PC-9 (cell line): ENCODE measurements around the gene AAK1. TPM values are rescaled to one million over a fixed set of nuclear protein-coding genes. Genes with fewer than 3 reads are reported as not detected.

Experiments
- BruUV-seq: library from RNA; stranded (reverse); fragments of 400-500 nt; replicated peaks from 2 replicates; lab custom pipeline; 2021; lab: Mats Ljungman, UMichigan
- CTCF ChIA-PET: fragments of 300-600 bp; sonication (Branson Sonifier 250); formaldehyde crosslinking; loops from one replicate; lab custom pipeline; 2022; ENCODE audit warnings: antibody characterized with exemption; lab: Charles Lee
- POLR2A ChIA-PET: fragments of 300-600 bp; sonication (Branson Sonifier 250); formaldehyde crosslinking; loops from one replicate; lab custom pipeline; 2022; ENCODE audit warnings: antibody characterized with exemption; ENCODE audit not compliant: unreplicated experiment; lab: Charles Lee
- DNase-seq, 2 experiments: peaks; one replicate each; pipeline versions ENCODE4 v3.0.0 to v3.0.0-alpha.2; 2015 to 2022; ENCODE audit warnings: mixed read lengths in 1 of 2
- H2AFZ ChIP-seq: fragments of 200-600 bp; sonication (generic); 2 replicates; pipeline ENCODE4 v1.8.1; 2017; ENCODE audit warnings: antibody characterized with exemption
- H3F3A ChIP-seq: fragments of 200-600 bp; sonication (generic); 2 replicates; pipeline ENCODE4 v1.8.1; 2017; ENCODE audit warnings: antibody characterized with exemption, mild to moderate bottlenecking, low read depth; ENCODE audit not compliant: insufficient read depth
- H3K27ac ChIP-seq: fragments of 200-600 bp; sonication (generic); 2 replicates; pipeline ENCODE4 v1.6.1; 2016; ENCODE audit warnings: mixed run types
- H3K27me3 ChIP-seq: fragments of 200-600 bp; sonication (generic); 2 replicates; pipeline ENCODE4 v1.6.1; 2016; ENCODE audit warnings: low read depth, mixed run types; ENCODE audit not compliant: insufficient read depth
- H3K36me3 ChIP-seq: fragments of 200-600 bp; sonication (generic); 2 replicates; pipeline ENCODE4 v1.6.1; 2016; ENCODE audit warnings: low read depth, mixed run types
- H3K4me1 ChIP-seq: fragments of 200-600 bp; sonication (generic); replicated peaks from 2 replicates; pipeline ENCODE4 v1.6.1; 2016; ENCODE audit warnings: mixed run types; ENCODE audit not compliant: insufficient read depth
- H3K4me2 ChIP-seq: fragments of 200-600 bp; sonication (generic); 2 replicates; pipeline ENCODE4 v1.6.1; 2017; ENCODE audit warnings: mixed run types
- H3K4me3 ChIP-seq: fragments of 200-600 bp; sonication (generic); 2 replicates; pipeline ENCODE4 v1.6.1; 2016; ENCODE audit warnings: mixed run types
- H3K79me2 ChIP-seq: fragments of 200-600 bp; sonication (generic); 2 replicates; pipeline ENCODE4 v1.6.1; 2017; ENCODE audit warnings: low read depth, mixed run types
- H3K9me2 ChIP-seq: fragments of 200-600 bp; sonication (generic); 2 replicates; pipeline ENCODE4 v1.8.1; 2017; ENCODE audit warnings: mild to moderate bottlenecking; ENCODE audit not compliant: insufficient read depth
- H3K9me3 ChIP-seq: fragments of 200-600 bp; sonication (generic); 2 replicates; pipeline ENCODE4 v1.8.1; 2016; ENCODE audit warnings: low read depth; ENCODE audit not compliant: insufficient read depth
- H4K20me1 ChIP-seq: fragments of 200-600 bp; sonication (generic); 2 replicates; pipeline ENCODE4 v1.8.1; 2017; ENCODE audit not compliant: insufficient read depth
- EZH2 ChIP-seq: fragments of 200-600 bp; sonication (generic); IDR thresholded peaks from 2 replicates; pipeline ENCODE4 v1.8.0; 2017; ENCODE audit warnings: antibody characterized with exemption, low read depth
- intact Hi-C: fragments of 100-400 bp; cut with micrococcal nuclease; formaldehyde crosslinking; loops from one replicate; pipeline ENCODE4 v1.10.0; 2022; ENCODE audit not compliant: unreplicated experiment
- total RNA-seq: library from RNA; stranded (reverse); gene quantifications from 2 replicates; pipeline ENCODE4 v1.2.3, GENCODE V29; 2021
- TF ChIP-seq, protein P1 (sequence below): fragments of 200-600 bp; sonication (generic); conservative IDR thresholded peaks from 2 replicates; pipeline ENCODE4 v1.6.1; 2017; ENCODE audit warnings: mixed run types, antibody characterized with exemption, mild to moderate bottlenecking, moderate library complexity

Gene AAK1
- total RNA-seq, 1 experiment from 2014 or later: 66.6 TPM

DNA sequence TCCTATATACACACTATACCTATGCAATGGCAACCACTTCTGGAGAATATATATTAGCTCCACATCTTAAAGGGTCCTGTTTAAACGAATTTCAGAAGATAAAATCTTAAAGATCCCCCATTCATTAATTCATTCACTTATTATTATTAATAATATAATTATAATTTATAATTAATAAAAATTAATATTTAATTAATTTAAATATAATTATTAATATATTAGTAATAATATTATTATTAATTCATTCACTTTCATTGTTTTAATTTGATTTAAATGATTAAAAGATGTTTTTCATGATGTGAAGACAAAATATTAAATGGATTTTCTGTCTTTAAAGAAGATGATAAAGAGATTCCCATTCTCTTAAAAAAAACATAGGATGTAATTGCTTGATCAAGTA, 227.4 kb downstream of the AAK1 start:
- Histone ChIP-seq H3F3A (no peaks in the 10 kb centered on the region), H4K20me1 (no peaks in the 10 kb centered on the region), H3K36me3 (peaks cover 5% of the 10 kb centered on the region; the same call in 1 of the 2 replicates), H3K9me3 (no peaks in the 10 kb centered on the region), H3K27ac (no peak overlapping the region), H2AFZ (no peak overlapping the region), H3K4me2 (no peak overlapping the region), H3K9me2 (no peaks in the 10 kb centered on the region), H3K27me3 (no peaks in the 10 kb centered on the region), H3K4me3 (no peak overlapping the region), H3K4me1 (no peaks in the 10 kb centered on the region), H3K79me2 (no peaks in the 10 kb centered on the region)
- CTCF ChIA-PET: no interaction called here
- no TSS peak for BruUV-seq
- intact Hi-C loops: no loop called here
- POLR2A ChIA-PET: no interaction called here
- DNase-seq: no peak
- TF ChIP-seq, protein P1, sequence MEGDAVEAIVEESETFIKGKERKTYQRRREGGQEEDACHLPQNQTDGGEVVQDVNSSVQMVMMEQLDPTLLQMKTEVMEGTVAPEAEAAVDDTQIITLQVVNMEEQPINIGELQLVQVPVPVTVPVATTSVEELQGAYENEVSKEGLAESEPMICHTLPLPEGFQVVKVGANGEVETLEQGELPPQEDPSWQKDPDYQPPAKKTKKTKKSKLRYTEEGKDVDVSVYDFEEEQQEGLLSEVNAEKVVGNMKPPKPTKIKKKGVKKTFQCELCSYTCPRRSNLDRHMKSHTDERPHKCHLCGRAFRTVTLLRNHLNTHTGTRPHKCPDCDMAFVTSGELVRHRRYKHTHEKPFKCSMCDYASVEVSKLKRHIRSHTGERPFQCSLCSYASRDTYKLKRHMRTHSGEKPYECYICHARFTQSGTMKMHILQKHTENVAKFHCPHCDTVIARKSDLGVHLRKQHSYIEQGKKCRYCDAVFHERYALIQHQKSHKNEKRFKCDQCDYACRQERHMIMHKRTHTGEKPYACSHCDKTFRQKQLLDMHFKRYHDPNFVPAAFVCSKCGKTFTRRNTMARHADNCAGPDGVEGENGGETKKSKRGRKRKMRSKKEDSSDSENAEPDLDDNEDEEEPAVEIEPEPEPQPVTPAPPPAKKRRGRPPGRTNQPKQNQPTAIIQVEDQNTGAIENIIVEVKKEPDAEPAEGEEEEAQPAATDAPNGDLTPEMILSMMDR: no peak
- no peak for TF ChIP-seq EZH2

Other genes starting within 250 kb of the AAK1 start
- 29.3 and 35.1 TPM in 2 replicates for gene NFU1, start 206.3 kb downstream of the AAK1 start, total RNA-seq
- 82.9 and 109 TPM in 2 replicates for gene ANXA4, start 98.4 kb upstream of the AAK1 start, total RNA-seq
- 15.1 and 17.4 TPM in 2 replicates for gene GMCL1, start 185.9 kb upstream of the AAK1 start, total RNA-seq